A673 (cell line): ENCODE measurements around the gene ACSS1.

Experiments
- EZH2 ChIP-seq: fragments of 200-600 bp; sonication (generic); IDR thresholded peaks from 2 replicates; pipeline ENCODE4 v1.6.1; 2017; ENCODE audit warnings: borderline replicate concordance, low read depth, mild to moderate bottlenecking, mixed read lengths, antibody characterized with exemption, low read length; ENCODE audit not compliant: poor library complexity, severe bottlenecking
- TF ChIP-seq, protein P1 (sequence below): fragments of 300-800, 200-600 bp; sonication (generic); conservative IDR thresholded peaks from 2 replicates; pipeline ENCODE4 v1.5.1; 2017; ENCODE audit warnings: low read depth, mild to moderate bottlenecking, antibody characterized with exemption, low read length, moderate library complexity, mixed read lengths

DNA sequence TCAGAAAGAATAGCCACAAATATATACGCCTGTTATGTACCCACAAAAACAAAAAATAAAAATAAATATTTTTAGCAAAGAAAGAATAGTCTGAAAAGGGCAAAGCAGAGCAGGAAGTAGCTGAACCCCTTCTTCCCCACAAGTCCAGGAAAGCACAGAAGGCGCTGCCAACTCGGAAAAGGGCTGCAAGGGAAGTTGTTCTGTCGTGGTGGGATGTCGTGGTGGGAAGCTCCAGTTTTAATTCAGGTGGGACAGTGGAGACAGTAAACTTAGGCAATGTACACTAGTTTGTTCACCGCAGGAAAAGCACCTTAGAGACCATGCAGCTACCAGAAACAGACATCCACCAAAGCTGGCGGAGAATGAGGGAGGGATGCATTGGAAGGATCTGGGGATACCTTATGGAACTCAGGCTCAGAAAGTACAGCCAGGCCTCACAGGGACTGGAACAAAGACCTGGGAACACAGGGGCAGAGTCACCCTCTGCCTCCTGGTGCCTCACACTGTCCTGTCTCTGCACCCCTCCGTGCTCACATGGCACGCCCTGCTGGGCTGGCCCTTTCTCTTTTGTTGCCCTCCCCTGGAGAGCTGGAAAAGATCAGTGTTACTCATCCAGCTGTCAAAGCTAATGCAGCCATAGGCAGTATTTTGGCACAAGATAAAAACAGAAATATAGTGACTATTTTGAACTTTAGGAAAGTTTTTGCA, 62.0 kb downstream of the ACSS1 start:
- TF ChIP-seq, protein P1, sequence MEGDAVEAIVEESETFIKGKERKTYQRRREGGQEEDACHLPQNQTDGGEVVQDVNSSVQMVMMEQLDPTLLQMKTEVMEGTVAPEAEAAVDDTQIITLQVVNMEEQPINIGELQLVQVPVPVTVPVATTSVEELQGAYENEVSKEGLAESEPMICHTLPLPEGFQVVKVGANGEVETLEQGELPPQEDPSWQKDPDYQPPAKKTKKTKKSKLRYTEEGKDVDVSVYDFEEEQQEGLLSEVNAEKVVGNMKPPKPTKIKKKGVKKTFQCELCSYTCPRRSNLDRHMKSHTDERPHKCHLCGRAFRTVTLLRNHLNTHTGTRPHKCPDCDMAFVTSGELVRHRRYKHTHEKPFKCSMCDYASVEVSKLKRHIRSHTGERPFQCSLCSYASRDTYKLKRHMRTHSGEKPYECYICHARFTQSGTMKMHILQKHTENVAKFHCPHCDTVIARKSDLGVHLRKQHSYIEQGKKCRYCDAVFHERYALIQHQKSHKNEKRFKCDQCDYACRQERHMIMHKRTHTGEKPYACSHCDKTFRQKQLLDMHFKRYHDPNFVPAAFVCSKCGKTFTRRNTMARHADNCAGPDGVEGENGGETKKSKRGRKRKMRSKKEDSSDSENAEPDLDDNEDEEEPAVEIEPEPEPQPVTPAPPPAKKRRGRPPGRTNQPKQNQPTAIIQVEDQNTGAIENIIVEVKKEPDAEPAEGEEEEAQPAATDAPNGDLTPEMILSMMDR: no peak
- TF ChIP-seq EZH2: no peak
